HCT116 (cell line): Measurements from ENCODE around the gene ASIC1. TPM values are rescaled to one million over a fixed set of nuclear protein-coding genes. Genes with fewer than 3 reads are reported as not detected.

Source experiments
- ATAC-seq: fragments of 200-7000 bp; cut with Tn5 transposase; 2 replicates; pipeline ENCODE4 v1.9.1; 2020; ENCODE audit warnings: mild to moderate bottlenecking, moderate library complexity
- BruUV-seq: library from RNA; stranded (reverse); fragments of 400-500 nt; replicated peaks from 2 replicates; lab custom pipeline; 2021; lab: Mats Ljungman, UMichigan
- CTCF ChIA-PET: fragments of 300-600 bp; sonication (Branson Sonifier 250); formaldehyde crosslinking; loops from one replicate; lab custom pipeline; 2021; ENCODE audit warnings: antibody characterized with exemption; lab: Charles Lee
- POLR2A ChIA-PET: fragments of 300-600, 350-600 bp; sonication (Branson Sonifier 250); formaldehyde crosslinking; loops from one replicate; lab custom pipeline; 2021; ENCODE audit warnings: antibody characterized with exemption; lab: Charles Lee
- RAD21 ChIA-PET, 2 experiments: fragments of 300-600 bp; sonication (Branson Sonifier 250); formaldehyde crosslinking; loops; one replicate each; lab custom pipeline; 2023; ENCODE audit warnings: low total read pairs in 2 of 2; ENCODE audit not compliant: uncharacterized antibody in 2 of 2, unreplicated experiment in 2 of 2, low non-redundant PET in 1 of 2; lab: Charles Lee
- DNase-seq: peaks from one replicate; pipeline ENCODE4 v3.0.0-alpha.2; 2010; ENCODE audit warnings: low read depth, low spot score
- H2AFZ ChIP-seq: fragments of 200-600 bp; shearing (Covaris generic), sonication (generic); 2 replicates; pipeline ENCODE4 v1.6.1; 2017; ENCODE audit warnings: low read depth, mixed run types, mixed read lengths, antibody characterized with exemption, low read length; ENCODE audit not compliant: poor library complexity, severe bottlenecking
- H3K27ac ChIP-seq: 2 replicates; pipeline ENCODE4 v1.5.1; 2012; ENCODE audit warnings: low read depth, low read length
- H3K27me3 ChIP-seq: fragments of 200-600 bp; sonication (generic); 2 replicates; pipeline ENCODE4 v1.6.1; 2016; ENCODE audit warnings: mixed run types, low read length, mixed read lengths; ENCODE audit not compliant: insufficient read depth
- H3K36me3 ChIP-seq, 2 experiments: fragments of 200-500 bp in 1 of 2; fragments of 200-600 bp in 1 of 2; sonication (Bioruptor generic) in 1 of 2; sonication (generic) in 1 of 2; 2 replicates each; pipeline versions ENCODE4 v1.5.1 to v1.6.1; 2014 to 2016; ENCODE audit warnings: low read length in 2 of 2, inconsistent platforms in 1 of 2, mixed read lengths in 1 of 2, mixed run types in 1 of 2; ENCODE audit not compliant: insufficient read depth in 2 of 2, control insufficient read depth in 1 of 2
- H3K4me1 ChIP-seq, 2 experiments: fragments of 200-600 bp in 1 of 2; sonication (generic) in 1 of 2; 2 replicates each; pipeline versions ENCODE4 v1.5.1 to v1.6.1; 2012 to 2017; ENCODE audit warnings: low read length in 2 of 2, inconsistent platforms in 1 of 2, mild to moderate bottlenecking in 1 of 2, mixed read lengths in 1 of 2, mixed run types in 1 of 2, moderate library complexity in 1 of 2; ENCODE audit not compliant: insufficient read depth in 2 of 2, control insufficient read depth in 1 of 2
- H3K4me2 ChIP-seq: fragments of 200-600 bp; sonication (generic); 2 replicates; pipeline ENCODE4 v1.6.1; 2017; ENCODE audit warnings: mixed run types, low read length, mixed read lengths
- H3K4me3 ChIP-seq, 2 experiments: fragments of 200-600 bp in 1 of 2; sonication (generic) in 1 of 2; replicated peaks in 1 of 2; 2 replicates each; pipeline ENCODE4 v1.5.1; 2011 to 2016; ENCODE audit warnings: low read length in 2 of 2, control low read depth in 1 of 2, low read depth in 1 of 2, mild to moderate bottlenecking in 1 of 2, mixed read lengths in 1 of 2, mixed run types in 1 of 2
- H3K79me2 ChIP-seq: fragments of 200-600 bp; sonication (generic); 2 replicates; pipeline ENCODE4 v1.6.1; 2017; ENCODE audit warnings: mild to moderate bottlenecking, mixed run types, low read length, moderate library complexity, mixed read lengths; ENCODE audit not compliant: insufficient read depth
- H3K9ac ChIP-seq: fragments of 200-600 bp; sonication (generic); 2 replicates; pipeline ENCODE4 v1.6.1; 2016; ENCODE audit warnings: low read length, mixed read lengths
- H3K9me2 ChIP-seq: fragments of 200-600 bp; sonication (generic), shearing (Covaris generic); 2 replicates; pipeline ENCODE4 v1.6.1; 2017; ENCODE audit warnings: mixed run types, mild to moderate bottlenecking, moderate library complexity; ENCODE audit not compliant: insufficient read depth
- H3K9me3 ChIP-seq, 2 experiments: fragments of 200-500 bp in 1 of 2; fragments of 200-600 bp in 1 of 2; sonication (Bioruptor generic) in 1 of 2; sonication (generic) in 1 of 2; 2 replicates each; pipeline ENCODE4 v1.6.1; 2014 to 2017; ENCODE audit warnings: low read length in 2 of 2, mixed read lengths in 2 of 2, inconsistent platforms in 1 of 2, low read depth in 1 of 2, mild to moderate bottlenecking in 1 of 2, mixed run types in 1 of 2, moderate library complexity in 1 of 2; ENCODE audit not compliant: control insufficient read depth in 1 of 2, insufficient read depth in 1 of 2
- H4K20me1 ChIP-seq: fragments of 200-600 bp; sonication (generic), shearing (Covaris generic); 2 replicates; pipeline ENCODE4 v1.6.1; 2017; ENCODE audit warnings: mixed run types, mild to moderate bottlenecking, moderate library complexity; ENCODE audit not compliant: insufficient read depth
- CBX3 ChIP-seq: IDR thresholded peaks from 2 replicates; pipeline ENCODE4 v1.6.1; 2012; ENCODE audit warnings: low read depth
- CEBPB ChIP-seq: IDR thresholded peaks from 2 replicates; pipeline ENCODE4 v1.6.1; 2012; ENCODE audit warnings: low read depth
- EZH2 ChIP-seq: fragments of 200-600 bp; sonication (generic); IDR thresholded peaks from 2 replicates; pipeline ENCODE4 v1.6.1; 2017; ENCODE audit warnings: antibody characterized with exemption, mixed run types
- JUND ChIP-seq: IDR thresholded peaks from 2 replicates; pipeline ENCODE4 v1.6.1; 2012
- SRF ChIP-seq: IDR thresholded peaks from 2 replicates; pipeline ENCODE4 v1.6.1; 2012; ENCODE audit warnings: low read depth
- ZNF274 ChIP-seq: fragments of 200-500 bp; sonication (Bioruptor generic); IDR thresholded peaks from 2 replicates; pipeline ENCODE4 v1.6.1; 2014; ENCODE audit warnings: mild to moderate bottlenecking, low read depth, low read length, inconsistent platforms
- intact Hi-C: fragments of 100-400 bp; cut with micrococcal nuclease; formaldehyde crosslinking; loops from 2 replicates; pipeline ENCODE4 v1.10.0; 2022
- total RNA-seq: library from RNA; stranded (reverse); gene quantifications from one replicate; pipeline ENCODE4 v1.2.1, GENCODE V29; 2021; ENCODE audit not compliant: unreplicated experiment
- TF ChIP-seq, protein P1 (sequence below): IDR thresholded peaks from 2 replicates; pipeline ENCODE4 v1.6.1; 2012
- TF ChIP-seq, protein P2 (sequence below), 3 experiments: fragments of 200-600 bp in 1 of 3; sonication (generic) in 1 of 3; IDR thresholded peaks in 2 of 3; conservative IDR thresholded peaks in 1 of 3; 2 replicates each; pipeline ENCODE4 v1.5.1; 2012 to 2017; ENCODE audit warnings: low read depth in 2 of 3, low read length in 2 of 3, antibody characterized with exemption in 1 of 3, borderline replicate concordance in 1 of 3, control low read depth in 1 of 3, mild to moderate bottlenecking in 1 of 3, mixed read lengths in 1 of 3, mixed run types in 1 of 3, moderate library complexity in 1 of 3; ENCODE audit not compliant: insufficient read depth in 1 of 3
- TF ChIP-seq, protein P3 (sequence below): IDR thresholded peaks from 2 replicates; pipeline ENCODE4 v1.6.1; 2012
- TF ChIP-seq, protein P4 (sequence below): IDR thresholded peaks from 2 replicates; pipeline ENCODE4 v1.6.1; 2011; ENCODE audit warnings: mild to moderate bottlenecking, low read length, moderate library complexity; ENCODE audit not compliant: insufficient replicate concordance; ENCODE audit errors: extremely low read depth
- TF ChIP-seq, protein P5 (sequence below): IDR thresholded peaks from 2 replicates; pipeline ENCODE4 v1.6.1; 2012; ENCODE audit warnings: low read depth

The ASIC1 gene
- total RNA-seq, 1 experiment from 2014 or later: 28.9 TPM

DNA sequence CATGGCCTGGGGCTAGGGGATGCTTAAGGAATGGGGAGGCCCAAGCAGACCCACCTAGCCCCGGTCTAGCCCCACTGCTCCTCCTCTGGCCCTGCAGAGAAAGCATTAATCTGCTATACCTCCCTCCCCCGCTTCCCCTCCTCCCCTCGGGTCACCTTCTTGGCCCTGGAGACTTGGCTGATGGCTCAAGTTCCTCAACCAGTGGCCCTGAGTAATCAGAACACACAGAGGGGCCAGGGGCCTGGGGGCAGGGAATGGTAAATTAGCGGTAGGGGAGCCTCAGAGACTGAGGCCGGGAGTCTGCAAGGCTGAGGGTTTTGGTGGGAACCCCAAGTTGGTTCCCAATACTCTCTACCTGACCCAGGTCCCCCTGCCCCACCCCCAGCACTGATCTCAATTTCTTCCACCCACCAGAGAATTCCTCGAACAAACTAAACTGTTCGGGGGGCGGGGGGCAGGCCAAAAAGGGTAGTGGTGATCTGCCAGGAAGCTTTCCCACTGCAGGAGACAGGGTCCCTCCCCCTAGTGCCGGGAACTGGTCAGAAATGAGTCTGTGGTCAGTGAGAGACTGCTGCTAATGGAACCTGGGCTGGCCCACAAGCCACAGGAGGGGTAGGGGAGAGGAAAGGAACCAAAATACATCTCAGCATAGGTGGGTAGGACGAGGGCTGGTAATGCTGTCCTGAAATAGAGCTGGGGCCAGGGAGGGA lies 15.0 kb downstream of the ASIC1 start:
- no peak for ATAC-seq
- Histone ChIP-seq H3K27ac (no peak overlapping the region), H3K4me3 (no peak overlapping the region), H3K9me3 (no peaks in the 10 kb centered on the region), H3K9me2 (no peaks in the 10 kb centered on the region), H2AFZ (no peak overlapping the region), H3K9ac (no peak overlapping the region), H3K4me2 (no peak overlapping the region), H3K79me2 (no peaks in the 10 kb centered on the region), H3K27me3 (no peaks in the 10 kb centered on the region), H4K20me1 (no peaks in the 10 kb centered on the region; the same call in 1 of the 2 replicates), H3K4me1 (peaks cover 0 to 16% of the 10 kb centered on the region in 2 experiments; a peak in 1 of 4 replicates), H3K36me3 (0 out of 4 replicates have a peak, but pooled peaks cover 0 to 2% of the 10 kb centered on the region in 2 experiments)
- BruUV-seq: no TSS peak
- TF ChIP-seq, protein P1, sequence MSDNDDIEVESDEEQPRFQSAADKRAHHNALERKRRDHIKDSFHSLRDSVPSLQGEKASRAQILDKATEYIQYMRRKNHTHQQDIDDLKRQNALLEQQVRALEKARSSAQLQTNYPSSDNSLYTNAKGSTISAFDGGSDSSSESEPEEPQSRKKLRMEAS: no peak
- TF ChIP-seq, protein P2, sequence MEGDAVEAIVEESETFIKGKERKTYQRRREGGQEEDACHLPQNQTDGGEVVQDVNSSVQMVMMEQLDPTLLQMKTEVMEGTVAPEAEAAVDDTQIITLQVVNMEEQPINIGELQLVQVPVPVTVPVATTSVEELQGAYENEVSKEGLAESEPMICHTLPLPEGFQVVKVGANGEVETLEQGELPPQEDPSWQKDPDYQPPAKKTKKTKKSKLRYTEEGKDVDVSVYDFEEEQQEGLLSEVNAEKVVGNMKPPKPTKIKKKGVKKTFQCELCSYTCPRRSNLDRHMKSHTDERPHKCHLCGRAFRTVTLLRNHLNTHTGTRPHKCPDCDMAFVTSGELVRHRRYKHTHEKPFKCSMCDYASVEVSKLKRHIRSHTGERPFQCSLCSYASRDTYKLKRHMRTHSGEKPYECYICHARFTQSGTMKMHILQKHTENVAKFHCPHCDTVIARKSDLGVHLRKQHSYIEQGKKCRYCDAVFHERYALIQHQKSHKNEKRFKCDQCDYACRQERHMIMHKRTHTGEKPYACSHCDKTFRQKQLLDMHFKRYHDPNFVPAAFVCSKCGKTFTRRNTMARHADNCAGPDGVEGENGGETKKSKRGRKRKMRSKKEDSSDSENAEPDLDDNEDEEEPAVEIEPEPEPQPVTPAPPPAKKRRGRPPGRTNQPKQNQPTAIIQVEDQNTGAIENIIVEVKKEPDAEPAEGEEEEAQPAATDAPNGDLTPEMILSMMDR (IDR thresholded peaks at IDR 0.05 in 2 of 3, conservative IDR thresholded peaks at IDR 0.05 in 1 of 3; ENCODE audit: borderline replicate concordance in 1 of 3, insufficient read depth in 1 of 3, low read depth in 2 of 3, low read length in 2 of 3): no peak
- TF ChIP-seq ZNF274 (no peak), JUND (no peak), CBX3 (no peak), SRF (no peak), EZH2 (no peak), CEBPB (no peak)
- TF ChIP-seq, protein P3, sequence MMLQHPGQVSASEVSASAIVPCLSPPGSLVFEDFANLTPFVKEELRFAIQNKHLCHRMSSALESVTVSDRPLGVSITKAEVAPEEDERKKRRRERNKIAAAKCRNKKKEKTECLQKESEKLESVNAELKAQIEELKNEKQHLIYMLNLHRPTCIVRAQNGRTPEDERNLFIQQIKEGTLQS: no peak
- TF ChIP-seq, protein P4, sequence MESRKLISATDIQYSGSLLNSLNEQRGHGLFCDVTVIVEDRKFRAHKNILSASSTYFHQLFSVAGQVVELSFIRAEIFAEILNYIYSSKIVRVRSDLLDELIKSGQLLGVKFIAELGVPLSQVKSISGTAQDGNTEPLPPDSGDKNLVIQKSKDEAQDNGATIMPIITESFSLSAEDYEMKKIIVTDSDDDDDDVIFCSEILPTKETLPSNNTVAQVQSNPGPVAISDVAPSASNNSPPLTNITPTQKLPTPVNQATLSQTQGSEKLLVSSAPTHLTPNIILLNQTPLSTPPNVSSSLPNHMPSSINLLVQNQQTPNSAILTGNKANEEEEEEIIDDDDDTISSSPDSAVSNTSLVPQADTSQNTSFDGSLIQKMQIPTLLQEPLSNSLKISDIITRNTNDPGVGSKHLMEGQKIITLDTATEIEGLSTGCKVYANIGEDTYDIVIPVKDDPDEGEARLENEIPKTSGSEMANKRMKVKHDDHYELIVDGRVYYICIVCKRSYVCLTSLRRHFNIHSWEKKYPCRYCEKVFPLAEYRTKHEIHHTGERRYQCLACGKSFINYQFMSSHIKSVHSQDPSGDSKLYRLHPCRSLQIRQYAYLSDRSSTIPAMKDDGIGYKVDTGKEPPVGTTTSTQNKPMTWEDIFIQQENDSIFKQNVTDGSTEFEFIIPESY: no peak
- TF ChIP-seq, protein P5, sequence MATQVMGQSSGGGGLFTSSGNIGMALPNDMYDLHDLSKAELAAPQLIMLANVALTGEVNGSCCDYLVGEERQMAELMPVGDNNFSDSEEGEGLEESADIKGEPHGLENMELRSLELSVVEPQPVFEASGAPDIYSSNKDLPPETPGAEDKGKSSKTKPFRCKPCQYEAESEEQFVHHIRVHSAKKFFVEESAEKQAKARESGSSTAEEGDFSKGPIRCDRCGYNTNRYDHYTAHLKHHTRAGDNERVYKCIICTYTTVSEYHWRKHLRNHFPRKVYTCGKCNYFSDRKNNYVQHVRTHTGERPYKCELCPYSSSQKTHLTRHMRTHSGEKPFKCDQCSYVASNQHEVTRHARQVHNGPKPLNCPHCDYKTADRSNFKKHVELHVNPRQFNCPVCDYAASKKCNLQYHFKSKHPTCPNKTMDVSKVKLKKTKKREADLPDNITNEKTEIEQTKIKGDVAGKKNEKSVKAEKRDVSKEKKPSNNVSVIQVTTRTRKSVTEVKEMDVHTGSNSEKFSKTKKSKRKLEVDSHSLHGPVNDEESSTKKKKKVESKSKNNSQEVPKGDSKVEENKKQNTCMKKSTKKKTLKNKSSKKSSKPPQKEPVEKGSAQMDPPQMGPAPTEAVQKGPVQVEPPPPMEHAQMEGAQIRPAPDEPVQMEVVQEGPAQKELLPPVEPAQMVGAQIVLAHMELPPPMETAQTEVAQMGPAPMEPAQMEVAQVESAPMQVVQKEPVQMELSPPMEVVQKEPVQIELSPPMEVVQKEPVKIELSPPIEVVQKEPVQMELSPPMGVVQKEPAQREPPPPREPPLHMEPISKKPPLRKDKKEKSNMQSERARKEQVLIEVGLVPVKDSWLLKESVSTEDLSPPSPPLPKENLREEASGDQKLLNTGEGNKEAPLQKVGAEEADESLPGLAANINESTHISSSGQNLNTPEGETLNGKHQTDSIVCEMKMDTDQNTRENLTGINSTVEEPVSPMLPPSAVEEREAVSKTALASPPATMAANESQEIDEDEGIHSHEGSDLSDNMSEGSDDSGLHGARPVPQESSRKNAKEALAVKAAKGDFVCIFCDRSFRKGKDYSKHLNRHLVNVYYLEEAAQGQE: no peak
- DNase-seq: no peak
- CTCF ChIA-PET: interaction anchor here (1.2 to 3.3 kb wide), 2 partner anchors 105 kb away, joined by 4 to 65 read pairs; no protein-coding TSS in a partner anchor
- POLR2A ChIA-PET: no interaction called here
- RAD21 ChIA-PET: no interaction called here
- intact Hi-C loops: no loop called here
